Stimulated activated CD4-positive, alpha-beta T cell treated with anti-CD3 and anti-CD28 coated beads, Interleukin-4, amount 100 ng/mL, for 48 hours (primary cell): ENCODE results near the gene AACS.
"Not testable (repeated sequence)": the region's sequence is repeated elsewhere in the genome, so short reads cannot be mapped to it uniquely, and the experiment has no call there.

Source experiments
- DNase-seq, 2 donors: peaks; one replicate each; pipeline ENCODE4 v3.0.0-alpha.2; 2020; ENCODE audit warnings: low read depth in 2 of 2

Gene AACS, protein sequence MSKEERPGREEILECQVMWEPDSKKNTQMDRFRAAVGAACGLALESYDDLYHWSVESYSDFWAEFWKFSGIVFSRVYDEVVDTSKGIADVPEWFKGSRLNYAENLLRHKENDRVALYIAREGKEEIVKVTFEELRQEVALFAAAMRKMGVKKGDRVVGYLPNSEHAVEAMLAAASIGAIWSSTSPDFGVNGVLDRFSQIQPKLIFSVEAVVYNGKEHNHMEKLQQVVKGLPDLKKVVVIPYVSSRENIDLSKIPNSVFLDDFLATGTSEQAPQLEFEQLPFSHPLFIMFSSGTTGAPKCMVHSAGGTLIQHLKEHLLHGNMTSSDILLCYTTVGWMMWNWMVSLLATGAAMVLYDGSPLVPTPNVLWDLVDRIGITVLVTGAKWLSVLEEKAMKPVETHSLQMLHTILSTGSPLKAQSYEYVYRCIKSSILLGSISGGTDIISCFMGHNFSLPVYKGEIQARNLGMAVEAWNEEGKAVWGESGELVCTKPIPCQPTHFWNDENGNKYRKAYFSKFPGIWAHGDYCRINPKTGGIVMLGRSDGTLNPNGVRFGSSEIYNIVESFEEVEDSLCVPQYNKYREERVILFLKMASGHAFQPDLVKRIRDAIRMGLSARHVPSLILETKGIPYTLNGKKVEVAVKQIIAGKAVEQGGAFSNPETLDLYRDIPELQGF

DNA sequence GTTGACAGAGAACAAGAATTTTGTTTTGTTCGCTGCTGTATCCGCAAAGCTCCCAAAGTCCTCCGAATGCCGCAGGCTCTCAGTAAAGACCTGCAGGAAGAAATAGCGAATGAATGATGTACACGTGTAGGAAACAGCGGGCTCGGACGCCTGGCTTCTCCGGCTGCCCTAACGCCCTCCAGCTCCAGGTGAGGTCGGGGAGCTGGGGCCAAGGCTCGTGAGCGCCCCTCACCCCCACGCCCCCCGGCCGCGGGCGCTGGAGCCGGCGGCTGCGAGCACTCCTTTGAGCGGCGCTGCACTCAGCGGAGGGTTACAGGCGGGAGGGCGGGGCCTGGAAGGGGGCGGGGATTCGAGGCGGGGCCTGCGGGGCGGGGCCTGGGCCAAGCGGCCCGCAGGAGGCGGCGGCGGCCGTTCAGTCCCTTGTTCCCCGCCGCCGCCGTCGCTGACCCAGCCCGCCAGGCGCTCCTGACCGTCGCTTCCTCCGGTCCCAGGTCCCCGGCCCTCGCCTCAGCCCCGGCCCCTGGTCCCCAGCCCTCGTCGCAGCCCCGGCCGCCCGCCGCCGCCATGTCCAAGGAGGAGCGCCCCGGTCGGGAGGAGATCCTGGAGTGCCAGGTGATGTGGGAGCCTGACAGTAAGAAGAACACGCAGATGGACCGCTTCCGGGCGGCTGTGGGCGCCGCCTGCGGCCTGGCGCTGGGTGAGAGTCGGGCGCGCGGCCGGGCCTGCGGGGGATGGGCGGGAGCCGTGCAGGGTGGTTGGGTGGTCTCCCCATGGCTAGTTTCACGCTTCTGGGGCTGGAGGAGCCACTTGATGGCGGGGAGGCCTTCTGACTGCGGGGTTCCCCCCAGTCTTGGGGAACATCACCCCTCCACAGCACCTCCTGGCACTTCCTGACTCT is at the start of gene AACS:
AACS (plus strand) TSS at position 415 of the 898 bp plus-strand sequence; CDS start at position 565, 150 bp downstream.
- DNase-seq: peak; percentile 72 to 82

DNA sequence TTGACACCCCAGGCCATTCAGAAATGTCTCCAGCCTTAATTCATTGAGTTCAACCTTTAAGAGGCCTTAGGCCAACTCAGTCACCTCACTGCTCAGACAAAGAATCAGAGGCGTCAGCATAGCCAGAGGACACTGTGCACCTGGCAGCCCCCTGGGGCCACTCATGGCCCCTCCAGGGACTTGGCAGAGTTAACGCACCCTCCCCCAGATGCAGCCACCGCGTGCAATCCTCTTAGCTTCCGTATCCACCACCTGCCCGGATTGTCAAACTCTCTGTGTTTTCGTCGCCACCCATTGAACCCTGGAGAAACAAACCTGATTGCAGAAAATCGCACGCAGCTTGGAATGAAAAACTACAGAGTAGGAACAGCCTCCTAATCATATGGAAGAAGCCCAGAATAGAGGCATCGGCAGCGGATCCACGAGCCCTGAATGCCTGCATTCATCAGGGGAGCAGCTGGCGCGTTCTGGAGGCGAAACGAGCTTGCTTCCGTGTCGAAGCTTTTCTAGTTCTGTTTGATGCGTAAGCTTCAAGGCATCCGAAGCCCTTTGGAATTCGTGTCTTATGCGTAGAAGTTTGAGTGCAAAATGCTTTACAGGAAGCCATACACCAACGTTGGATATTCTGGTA is 49.4 kb upstream of the AACS start:
- no peak for DNase-seq

DNA sequence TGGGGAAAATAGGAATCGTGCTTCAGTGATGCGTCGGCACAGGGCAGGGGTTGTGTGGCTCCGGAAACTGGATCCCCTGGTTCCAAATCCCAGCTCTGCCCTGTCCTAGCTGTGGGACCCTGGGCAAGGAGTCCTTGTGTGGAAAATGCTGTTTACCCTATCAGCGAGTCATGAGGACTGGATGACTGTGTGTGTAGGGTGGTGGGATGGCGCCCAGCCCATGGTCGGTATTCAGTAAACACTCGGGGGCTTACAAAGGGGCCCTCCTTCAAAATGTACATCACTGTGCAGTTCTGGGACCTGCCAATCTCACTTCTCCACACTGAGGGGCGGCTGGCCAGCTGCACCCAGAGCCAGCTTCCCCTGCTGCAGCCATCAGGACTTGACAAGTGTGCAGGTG is 47.4 kb upstream of the AACS start:
- no peak for DNase-seq

DNA sequence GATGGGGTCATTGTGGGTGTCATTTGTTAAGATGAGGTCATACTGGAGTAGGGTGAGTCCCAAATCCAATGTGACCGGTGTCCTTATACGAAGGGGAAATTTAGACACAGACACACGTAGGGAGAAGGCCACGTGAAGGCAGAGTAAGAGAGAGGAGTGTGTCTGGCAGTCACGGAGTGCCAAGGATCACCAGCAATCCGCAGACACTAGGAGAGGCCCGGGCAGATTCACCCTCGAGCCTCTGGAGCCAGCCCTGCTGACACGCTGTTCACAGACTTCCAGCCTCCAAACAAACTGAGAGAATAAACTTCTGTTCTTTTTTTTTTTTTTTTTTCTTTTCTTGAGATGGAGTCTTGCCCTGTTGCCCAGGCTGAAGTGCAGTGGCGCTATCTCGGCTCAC is 46.9 kb upstream of the AACS start:
- no peak for DNase-seq

DNA sequence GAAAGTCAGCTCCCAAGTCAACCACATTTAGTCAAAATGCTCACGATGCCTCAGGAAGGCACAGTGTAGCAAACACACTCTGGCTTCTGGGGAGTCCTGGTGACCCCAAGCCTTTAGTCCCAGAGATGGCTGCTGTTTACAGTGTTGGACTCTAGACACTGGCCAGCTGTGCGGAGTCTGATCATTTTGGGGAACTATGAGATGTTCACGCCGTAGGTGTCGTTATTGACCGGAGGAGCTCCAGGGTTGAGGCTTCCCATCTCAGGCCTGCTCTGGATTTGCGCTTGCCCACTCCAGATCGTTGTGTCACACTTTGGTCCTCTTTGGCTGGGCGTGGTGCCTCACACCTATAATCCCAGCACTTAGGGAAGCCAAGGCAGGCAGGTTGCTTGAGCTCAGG is 44.1 kb upstream of the AACS start:
- no peak for DNase-seq

DNA sequence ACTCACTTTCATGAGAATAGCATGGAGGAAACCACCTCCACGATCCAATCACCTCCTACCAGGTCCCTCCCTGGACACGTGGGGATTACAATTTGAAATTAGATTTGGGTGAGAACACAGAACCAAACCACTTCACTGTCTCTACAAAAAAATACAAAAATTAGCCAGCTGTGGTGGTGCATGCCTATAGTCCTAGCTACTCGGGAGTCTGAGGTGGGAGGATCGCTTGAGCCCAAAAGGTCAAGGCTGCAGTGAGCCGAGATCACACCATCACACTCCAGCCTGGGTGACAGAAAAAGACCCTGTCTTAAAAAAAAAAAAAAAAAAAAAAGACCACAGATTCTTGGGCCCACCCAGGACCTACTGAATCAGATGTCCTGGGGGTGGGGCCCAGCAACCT is 43.5 kb upstream of the AACS start:
- no peak for DNase-seq

DNA sequence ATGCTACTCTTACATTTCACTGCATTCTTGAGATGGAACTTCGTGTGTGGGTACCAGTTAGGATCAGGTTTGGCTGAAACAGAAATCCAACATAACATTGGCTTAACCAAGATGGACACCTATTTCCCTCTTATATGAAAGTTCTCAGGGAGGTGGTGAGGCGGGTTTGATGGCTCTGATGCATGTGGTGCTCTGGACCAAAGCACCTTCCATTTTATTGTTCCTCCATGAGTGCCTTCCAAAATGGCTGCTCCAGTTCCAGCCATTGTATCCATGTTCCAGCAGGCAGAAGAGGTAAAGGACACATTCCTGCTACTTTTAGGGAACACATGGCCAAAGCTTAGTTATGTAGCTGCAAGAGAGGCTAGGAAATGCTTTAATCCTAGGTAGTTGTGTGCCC is 42.2 kb upstream of the AACS start:
- no peak for DNase-seq

DNA sequence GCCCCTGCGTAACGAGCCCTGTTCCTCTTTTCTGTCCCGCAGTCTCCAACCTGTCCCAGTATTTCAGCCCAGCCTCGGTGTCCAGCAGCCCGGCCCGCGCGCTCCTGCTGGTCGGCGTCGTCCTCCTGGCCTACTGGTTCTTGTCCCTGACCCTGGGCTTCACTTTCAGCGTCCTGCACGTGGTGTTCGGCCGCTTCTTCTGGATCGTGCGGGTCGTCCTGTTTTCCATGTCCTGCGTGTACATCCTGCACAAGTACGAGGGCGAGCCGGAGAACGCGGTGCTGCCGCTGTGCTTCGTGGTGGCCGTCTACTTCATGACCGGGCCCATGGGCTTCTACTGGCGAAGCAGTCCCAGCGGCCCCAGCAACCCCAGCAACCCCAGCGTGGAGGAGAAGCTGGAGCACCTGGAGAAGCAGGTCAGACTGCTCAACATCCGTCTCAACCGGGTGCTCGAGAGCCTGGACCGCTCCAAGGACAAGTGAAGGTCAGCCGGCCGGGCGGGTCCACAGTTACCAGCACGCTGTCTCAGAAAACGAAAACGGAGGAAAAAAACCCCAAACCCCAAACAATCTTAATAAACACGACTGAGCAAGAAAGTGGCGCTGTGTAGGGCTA is 40.2 kb upstream of the AACS start:
- no peak for DNase-seq

DNA sequence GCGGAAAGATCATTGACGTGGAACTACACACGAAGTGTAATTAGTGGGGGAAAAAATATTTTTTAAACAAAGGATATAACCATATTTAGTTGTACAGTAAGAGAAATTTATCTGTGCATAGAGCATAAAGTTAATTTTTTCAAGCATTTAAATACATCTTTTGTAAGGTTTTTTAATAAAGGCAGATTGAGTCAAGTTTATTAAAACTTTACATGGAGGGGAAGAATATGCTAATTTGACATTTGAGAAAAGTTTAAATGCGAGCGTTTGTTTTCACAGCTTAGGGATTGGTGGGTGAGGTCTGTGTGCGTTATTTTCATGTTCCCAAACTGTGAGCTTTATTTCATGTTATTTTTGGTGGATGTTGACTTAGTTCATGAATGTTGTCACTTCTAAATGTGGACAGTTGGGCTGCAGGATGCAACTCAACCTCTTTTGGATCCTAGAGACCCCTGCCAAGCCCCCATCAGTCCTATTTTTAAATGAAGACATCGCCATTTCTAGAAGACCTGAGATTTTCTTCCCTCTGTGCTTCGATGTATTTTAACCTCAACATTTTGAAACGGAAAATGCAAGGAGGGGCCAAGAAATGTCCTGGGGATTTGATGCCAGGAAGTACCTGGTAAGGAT is 39.5 kb upstream of the AACS start:
- no peak for DNase-seq

DNA sequence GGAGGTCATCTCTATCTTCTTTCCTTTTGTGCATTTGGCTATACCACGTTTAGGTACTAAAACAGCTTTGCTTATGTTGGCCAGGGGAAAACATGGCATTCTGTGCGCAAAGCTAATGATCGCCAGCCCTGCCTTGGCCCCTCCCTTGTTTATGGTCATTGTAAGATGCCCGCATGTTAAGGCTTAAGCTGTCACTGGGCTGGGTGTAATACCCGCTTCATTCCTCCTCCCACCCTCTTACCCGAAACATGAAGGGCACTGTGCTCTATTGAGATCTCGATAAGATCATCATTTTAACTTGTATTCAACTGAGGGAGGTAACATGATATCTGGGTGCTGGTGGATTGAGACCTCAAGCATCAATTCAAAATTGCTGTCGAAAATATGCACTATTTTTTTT is 37.1 kb upstream of the AACS start:
- DNase-seq: no peak

DNA sequence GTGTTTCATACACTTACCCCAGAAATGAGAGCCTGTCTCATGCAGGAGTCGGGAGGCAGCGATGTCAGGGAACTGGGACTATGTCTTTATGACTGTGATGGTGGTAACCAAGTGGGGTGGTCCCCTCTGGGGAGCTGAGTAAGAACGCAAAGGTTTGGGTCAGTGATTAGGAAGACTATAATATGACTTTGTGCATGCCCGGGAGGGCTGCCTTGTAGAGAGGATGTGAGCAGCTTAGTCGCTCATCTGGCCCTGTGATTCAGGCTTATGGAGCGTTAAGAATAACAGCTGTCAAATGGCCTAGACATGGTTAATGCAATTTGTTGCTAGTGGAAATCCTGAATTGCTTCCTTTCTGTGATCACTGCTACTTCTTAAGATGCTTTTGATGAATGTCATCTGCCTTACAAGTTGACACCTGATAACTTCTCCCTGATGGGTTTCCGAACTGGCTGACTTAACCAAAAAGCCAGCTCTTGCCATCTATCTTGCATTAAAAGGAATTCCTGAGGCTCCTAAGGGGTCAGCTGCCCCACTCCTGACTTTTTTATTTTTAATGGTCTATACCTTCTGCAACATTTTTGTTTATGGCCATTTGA is 35.4 kb upstream of the AACS start:
- DNase-seq: no peak

DNA sequence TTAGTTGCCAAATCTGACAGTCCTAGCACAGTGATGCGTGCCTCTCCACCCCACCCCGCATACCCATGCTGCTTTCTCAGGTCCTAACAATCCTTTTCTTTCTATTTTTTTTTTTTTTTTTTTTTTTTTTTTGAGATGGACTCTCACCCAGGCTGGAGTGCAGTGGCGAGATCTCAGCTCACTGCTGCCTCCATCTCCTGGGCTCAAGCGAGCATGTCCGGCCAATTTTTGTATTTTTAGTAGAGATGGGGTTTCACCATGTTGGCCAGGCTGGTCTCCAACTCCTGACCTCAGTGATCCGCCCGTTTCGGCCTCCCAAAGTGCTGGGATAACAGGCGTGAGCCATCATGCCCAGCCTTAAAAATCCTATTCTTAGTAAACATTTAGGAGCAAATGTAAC is 33.8 kb upstream of the AACS start:
- DNase-seq: not testable (repeated sequence)

DNA sequence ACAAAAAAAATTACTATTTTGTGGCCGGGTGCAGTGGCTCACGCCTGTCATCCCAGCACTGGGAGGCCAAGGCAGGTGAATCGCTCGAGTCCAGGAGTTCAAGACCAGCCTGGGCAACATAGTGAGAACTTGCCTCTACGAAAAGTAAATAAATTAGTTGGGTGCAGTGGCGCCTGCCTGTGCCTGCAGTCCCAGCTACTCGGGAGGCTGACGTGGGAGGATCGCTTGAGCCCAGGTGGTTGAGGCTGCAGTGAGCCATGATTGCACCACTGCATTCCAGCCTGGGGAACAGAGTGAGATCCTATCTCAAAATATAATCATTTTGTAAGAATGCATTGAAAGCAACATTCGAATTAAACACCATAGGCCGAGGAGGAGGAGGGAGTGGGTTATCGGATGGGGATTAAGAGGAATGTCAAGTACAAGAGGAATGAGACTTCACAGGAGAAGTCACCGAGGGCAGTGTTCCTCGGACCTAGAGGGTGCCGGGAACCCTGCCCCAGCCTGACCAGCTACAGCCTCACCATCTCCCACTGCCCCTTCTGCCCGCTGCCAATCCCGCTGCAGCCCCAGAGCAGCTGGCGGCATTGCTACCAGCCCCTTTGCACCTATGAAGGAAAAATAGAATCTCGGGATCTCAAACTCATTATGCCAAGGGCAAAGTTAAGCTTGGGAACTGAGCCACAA is 32.6 kb upstream of the AACS start:
- DNase-seq: no peak

DNA sequence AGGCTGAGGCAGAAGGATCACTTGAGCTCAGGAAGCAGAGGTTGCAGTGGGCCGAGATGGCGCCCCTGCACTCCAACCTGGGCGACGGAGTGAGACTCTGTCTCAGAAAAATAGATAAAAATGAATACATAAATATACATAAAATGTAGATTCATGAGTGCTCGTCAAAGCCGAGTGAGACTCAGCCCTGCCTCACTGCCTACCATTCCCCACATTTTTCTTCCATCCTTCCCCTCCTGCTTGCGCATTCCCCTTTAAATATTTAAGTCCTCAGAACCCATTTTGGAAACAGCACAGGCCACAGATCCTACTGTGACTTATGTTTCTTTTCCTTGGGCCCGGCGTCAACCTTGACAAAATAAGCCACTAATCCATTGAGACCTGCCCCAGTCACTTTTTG is 31.9 kb upstream of the AACS start:
- no peak for DNase-seq

DNA sequence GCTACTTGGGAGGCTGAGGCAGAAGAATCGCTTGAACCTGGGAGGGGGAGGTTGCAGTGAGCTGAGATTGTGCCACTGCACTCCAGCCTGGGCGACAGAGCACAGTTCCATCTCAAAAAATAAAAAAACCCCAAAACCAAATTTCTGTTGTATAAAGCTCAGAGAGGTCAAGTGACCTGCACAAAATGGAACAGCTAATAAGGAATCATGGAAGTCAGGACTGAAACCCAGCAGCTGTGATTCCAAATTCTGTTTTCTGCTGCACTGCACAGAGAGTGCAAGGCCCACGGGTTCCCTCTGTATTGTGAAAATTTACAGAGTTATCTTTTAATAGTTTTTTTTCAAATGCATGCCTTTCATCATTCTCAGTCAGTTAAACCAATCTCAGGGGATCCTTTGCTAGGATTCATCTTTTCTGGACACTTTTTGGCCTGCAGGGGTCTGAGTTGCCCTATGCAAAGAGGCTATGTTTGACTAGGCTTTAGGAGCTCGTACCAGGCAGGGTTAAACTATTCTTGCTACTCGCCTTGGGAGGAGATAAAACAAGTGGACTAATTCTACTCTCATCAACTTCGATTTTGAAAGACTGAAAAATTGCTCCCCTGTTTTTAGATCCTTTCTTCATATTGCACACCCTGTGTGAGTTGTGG is 26.1 kb upstream of the AACS start:
- no peak for DNase-seq

DNA sequence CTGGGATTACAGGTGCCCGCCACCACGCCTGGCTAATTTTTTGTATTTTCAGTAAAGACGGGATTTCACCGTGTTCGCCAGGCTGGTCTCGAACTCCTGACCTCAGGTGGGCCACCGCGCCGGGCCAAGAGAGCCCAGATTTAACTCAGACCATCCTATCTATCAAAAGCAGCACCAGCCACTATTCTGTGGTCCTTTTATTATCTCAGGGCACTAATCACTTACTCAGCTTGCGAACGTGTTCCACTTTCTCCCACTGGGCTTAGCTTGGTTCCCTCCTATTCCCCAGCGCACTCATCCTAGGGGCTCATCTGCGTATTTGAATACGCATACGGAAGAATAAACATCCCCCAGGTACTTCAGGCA is 16.2 kb upstream of the AACS start:
- no peak for DNase-seq

DNA sequence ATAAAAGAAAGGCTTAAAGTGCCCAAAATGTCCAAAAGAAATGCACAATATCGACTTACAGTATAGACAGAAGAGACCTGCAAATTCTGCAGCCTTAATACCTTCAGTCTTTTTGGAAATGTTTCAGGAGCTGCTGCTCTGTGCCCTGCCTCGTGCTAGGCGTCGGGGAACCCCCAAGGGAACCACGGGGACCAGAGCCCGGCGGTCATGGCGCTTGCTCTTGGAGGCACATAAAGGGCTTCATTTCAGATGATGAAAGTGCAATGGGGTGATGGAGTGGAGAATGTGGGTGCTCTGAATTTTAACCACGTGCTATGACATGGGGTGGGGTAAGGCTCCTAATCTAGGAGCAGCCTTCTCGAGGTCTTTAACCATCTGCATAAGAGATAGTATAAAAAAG is 14.8 kb upstream of the AACS start:
- no peak for DNase-seq

DNA sequence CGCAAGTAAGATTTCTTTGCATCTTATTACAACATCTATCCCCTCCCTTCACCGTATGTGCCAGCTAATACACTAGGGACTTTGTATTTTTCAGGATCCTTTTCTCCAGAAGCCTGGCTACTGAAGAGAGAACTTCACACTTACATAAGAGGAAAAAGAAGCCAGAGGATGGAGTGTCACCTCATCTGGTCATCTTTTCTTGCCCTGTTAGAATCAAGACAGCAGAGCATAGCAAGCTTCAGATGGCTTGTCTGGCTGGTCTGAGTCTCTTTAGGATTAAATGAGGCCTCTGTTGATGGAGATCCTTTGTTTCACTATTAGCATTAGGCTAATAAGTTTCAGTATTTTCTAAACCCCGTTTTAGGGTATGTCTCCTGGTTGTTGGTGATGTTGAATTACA is 14.4 kb upstream of the AACS start:
- no peak for DNase-seq

DNA sequence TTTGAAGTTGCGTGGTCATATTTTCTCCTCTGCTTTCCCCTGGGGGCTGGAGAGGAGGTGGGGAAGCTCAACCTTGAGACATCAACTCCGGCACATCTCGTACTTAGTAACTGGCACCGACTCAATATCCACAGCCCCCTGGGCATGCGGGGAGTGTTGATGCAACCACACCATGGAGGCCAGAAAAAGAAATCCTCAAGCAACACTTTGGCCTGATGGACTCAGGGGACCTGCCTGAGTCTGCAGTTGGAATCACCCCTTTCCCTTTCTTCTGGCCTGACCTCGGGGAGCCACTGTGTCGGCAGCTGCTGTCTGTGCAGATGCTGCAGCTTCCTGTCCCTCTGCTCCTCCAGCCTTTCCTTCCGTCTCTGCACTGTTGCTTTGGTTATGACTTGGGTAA is 11.4 kb upstream of the AACS start:
- DNase-seq: no peak

DNA sequence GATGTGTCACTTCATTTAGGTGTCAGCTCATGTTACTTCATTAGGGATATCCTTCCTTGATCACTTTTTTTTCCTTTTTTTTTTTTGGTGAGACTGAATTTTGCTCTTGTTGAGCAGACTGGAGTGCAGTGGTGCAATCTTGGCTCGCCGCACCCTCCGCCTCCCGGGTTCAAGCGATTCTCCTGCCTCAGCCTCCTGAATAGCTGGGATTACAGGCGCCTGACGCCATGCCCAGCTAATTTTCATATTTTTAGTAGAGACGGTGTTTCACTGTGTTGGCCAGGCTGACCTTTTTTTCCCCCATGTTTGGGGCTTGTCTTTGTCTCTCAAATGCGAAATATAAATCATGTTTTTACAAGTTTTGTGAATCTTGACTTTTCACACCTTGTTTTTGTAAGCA is 9.6 kb upstream of the AACS start:
- DNase-seq: no peak
